CD4-positive, alpha-beta T cell (primary cell): ENCODE data around the gene SAPCD1. TPM values are rescaled to one million over a fixed set of nuclear protein-coding genes. Genes with fewer than 3 reads are reported as not detected.

ENCODE experiments used
- ATAC-seq: fragments of 200-7000 bp; cut with Tn5 transposase; one replicate; pipeline ENCODE4 v1.10.0; 2022; ENCODE audit warnings: mild to moderate bottlenecking; ENCODE audit not compliant: poor library complexity
- CTCF ChIA-PET: fragments of 350-600 bp; sonication (Branson Sonifier 250); formaldehyde crosslinking; loops from one replicate; lab custom pipeline; 2021; ENCODE audit warnings: antibody characterized with exemption, inconsistent platforms; lab: Charles Lee
- POLR2A ChIA-PET: fragments of 350-600 bp; sonication (Branson Sonifier 250); formaldehyde crosslinking; loops from one replicate; lab custom pipeline; 2021; ENCODE audit warnings: antibody characterized with exemption, inconsistent platforms; lab: Charles Lee
- DNase-seq, 14 experiments: peaks; one replicate each; pipeline ENCODE4 v3.0.0-alpha.2; 2013 to 2020; ENCODE audit warnings: mixed read lengths in 2 of 14
- H3K27ac ChIP-seq, 2 donors: one replicate each; pipeline versions ENCODE4 v1.5.1 to v1.7.0; 2013; ENCODE audit warnings: low read length in 2 of 2, low read depth in 1 of 2, mild to moderate bottlenecking in 1 of 2
- H3K27me3 ChIP-seq, 2 experiments: 1 replicate in 1 of 2; 2 replicates in 1 of 2; pipeline versions ENCODE4 v1.6.1 to v1.7.0; 2013; ENCODE audit warnings: low read length in 2 of 2, control low read depth in 1 of 2, mild to moderate bottlenecking in 1 of 2, moderate library complexity in 1 of 2; ENCODE audit not compliant: insufficient read depth in 2 of 2, control insufficient read depth in 1 of 2
- H3K36me3 ChIP-seq: one replicate; pipeline ENCODE4 v1.6.1; 2013; ENCODE audit warnings: low read length, control low read depth; ENCODE audit not compliant: insufficient read depth
- H3K4me1 ChIP-seq: one replicate; pipeline ENCODE4 v1.6.1; 2013; ENCODE audit warnings: low read length, control low read depth; ENCODE audit not compliant: insufficient read depth
- H3K4me3 ChIP-seq: one replicate; pipeline ENCODE4 v1.5.1; 2013; ENCODE audit warnings: mild to moderate bottlenecking, low read length, moderate library complexity
- H3K9me3 ChIP-seq, 2 experiments: 1 replicate in 1 of 2; 2 replicates in 1 of 2; pipeline versions ENCODE4 v1.6.1 to v1.7.0; 2013; ENCODE audit warnings: low read length in 2 of 2, mild to moderate bottlenecking in 2 of 2, control low read depth in 1 of 2, moderate library complexity in 1 of 2; ENCODE audit not compliant: control insufficient read depth in 1 of 2, insufficient read depth in 1 of 2
- H3K27ac Mint-ChIP-seq: one replicate; pipeline ENCODE4 v1.8.0; 2020; ENCODE audit warnings: mixed read lengths
- H3K27me3 Mint-ChIP-seq: one replicate; pipeline ENCODE4 v1.8.0; 2021; ENCODE audit warnings: mixed read lengths
- H3K36me3 Mint-ChIP-seq: one replicate; pipeline ENCODE4 v1.8.0; 2021; ENCODE audit warnings: low read depth, mixed read lengths
- H3K4me1 Mint-ChIP-seq: one replicate; pipeline ENCODE4 v1.8.0; 2021; ENCODE audit warnings: low read depth, mixed read lengths
- H3K4me3 Mint-ChIP-seq: one replicate; pipeline ENCODE4 v1.8.0; 2020; ENCODE audit warnings: mild to moderate bottlenecking, mixed read lengths
- H3K9me3 Mint-ChIP-seq: one replicate; pipeline ENCODE4 v1.8.0; 2020; ENCODE audit warnings: mixed read lengths
- CTCF ChIP-seq: fragments of 200-600 bp; IDR thresholded peaks from one replicate; pipeline ENCODE4 v1.8.0; 2022; ENCODE audit warnings: antibody characterized with exemption, mild to moderate bottlenecking
- intact Hi-C, 2 experiments: fragments of 100-400 bp; cut with DNase I in 1 of 2; cut with micrococcal nuclease in 1 of 2; formaldehyde crosslinking; loops; one replicate each; pipeline versions ENCODE4 v1.15.1 to v1.9.0; 2023 to 2025; cut with DNase I, micrococcal nuclease
- total RNA-seq, 174 experiments: library from RNA in 2 of 174; stranded (reverse) in 2 of 174; gene quantifications; one replicate each; pipeline ENCODE4 v1.2.3 and lab custom pipeline; 2021 to 2026

The SAPCD1 gene
- total RNA-seq, 2 experiments from 2014 or later = 2.7 to 2.8 TPM

GRCh38 chr6:31737315-31737990, 25.0 kb upstream of the SAPCD1 start:
- H3K27me3 ChIP-seq = no peaks in the 10 kb centered on the region
- POLR2A ChIA-PET = interaction anchor here (0.7 to 2.8 kb wide), 21 partner anchors 8 to 234 kb away, joined by 3 to 21 read pairs (median 5); partner anchors contain the start of genes ABHD16A, BAG6, DDAH2 and DXO
- peaks cover 80% of the 10 kb centered on the region for H3K4me1 Mint-ChIP-seq
- H3K4me1 ChIP-seq = peaks cover 73% of the 10 kb centered on the region
- ATAC-seq (no peak), DNase-seq (peak in 3 of 14 experiments; percentile 31 to 43 (median 35))
- H3K27me3 Mint-ChIP-seq = no peaks in the 10 kb centered on the region
- peaks cover 17% of the 10 kb centered on the region for H3K36me3 ChIP-seq
- peak overlapping the region; percentile 90 for H3K4me3 Mint-ChIP-seq
- no peaks in the 10 kb centered on the region for H3K9me3 ChIP-seq
- H3K36me3 Mint-ChIP-seq = peaks cover 44% of the 10 kb centered on the region
- peak overlapping the region; percentile 85 for H3K27ac Mint-ChIP-seq
- H3K9me3 Mint-ChIP-seq = no peaks in the 10 kb centered on the region
- intact Hi-C loops = loop anchor here in 1 of 2 experiments (5.0 kb wide), 2 partner anchors 35 to 80 kb away; partner anchors contain the start of genes ABHD16A, HSPA1A and HSPA1L
- CTCF ChIA-PET = interaction anchor here (0.6 to 4.9 kb wide), 14 partner anchors 10 to 538 kb away, joined by 3 to 41 read pairs (median 6); partner anchors contain the start of genes DDAH2, LSM2, LY6G5C and VARS1
- H3K4me3 ChIP-seq = peak overlapping the region; percentile 28
- H3K27ac ChIP-seq = peak overlapping the region; percentile 62 to 76
- no peak for TF ChIP-seq CTCF

GRCh38 chr6:31737991-31738979, 24.2 kb upstream of the SAPCD1 start:
- H3K9me3 Mint-ChIP-seq = no peaks in the 10 kb centered on the region
- intact Hi-C loops = loop anchor here (1.0 to 5.0 kb wide), 6 partner anchors 9 to 79 kb away; partner anchors contain the start of genes ABHD16A (in 2 of the 2), VARS1 (in 2 of the 2), DDAH2 (in 1 of the 2) and HSPA1A (in 1 of the 2)

More at GRCh38 chr6:31737991-31738979, 24.2 kb upstream of the SAPCD1 start:
- Histone ChIP-seq H3K36me3 (peaks cover 10% of the 10 kb centered on the region), H3K27me3 (no peaks in the 10 kb centered on the region), H3K27ac (peak overlapping the region; percentile 62 to 76), H3K4me3 (peak overlapping the region; percentile 28), H3K4me1 (peaks cover 69% of the 10 kb centered on the region), H3K9me3 (no peaks in the 10 kb centered on the region)
- POLR2A ChIA-PET = interaction anchor here (0.6 to 2.8 kb wide), 23 partner anchors 8 to 1234 kb away, joined by 3 to 21 read pairs (median 5); partner anchors contain the start of genes ABHD16A, BAG6, DDAH2 and DXO
- CTCF ChIA-PET = interaction anchor here (0.6 to 4.9 kb wide), 15 partner anchors 11 to 539 kb away, joined by 3 to 41 read pairs (median 5); partner anchors contain the start of genes DDAH2, LSM2, LY6G5C and VARS1
- ATAC-seq (peak; percentile 52), DNase-seq (peak; percentile 40 to 92 (median 56))
- peak overlapping the region; percentile 85 for H3K27ac Mint-ChIP-seq
- peaks cover 77% of the 10 kb centered on the region for H3K4me1 Mint-ChIP-seq
- H3K4me3 Mint-ChIP-seq = peak overlapping the region; percentile 90
- no peak for TF ChIP-seq CTCF
- no peaks in the 10 kb centered on the region for H3K27me3 Mint-ChIP-seq
- H3K36me3 Mint-ChIP-seq = peaks cover 41% of the 10 kb centered on the region
